ENCODE data around the gene TSNAX. TPM values are rescaled to one million over a fixed set of nuclear protein-coding genes. Genes with fewer than 3 reads are reported as not detected.

The TSNAX gene
- total and polyA plus RNA-seq, 9 of the 15 experiments (the other 6 are each of a cell fraction or from before 2014, with no cell fraction given) = 33.8 to 102 (median 61.2) TPM

GRCh38 chr1:231534703-231535159 is 6.3 kb downstream of the TSNAX start (continued):
- no peak for TF ChIP-seq ZSCAN32 (CRISPR knock-in tag; IDR thresholded peaks at IDR 0.05)
- TF ChIP-seq RNF219 (CRISPR knock-in tag; IDR thresholded peaks at IDR 0.05) = no peak
- TF ChIP-seq ZNF23 (CRISPR knock-in tag; IDR thresholded peaks at IDR 0.05) = no peak

- H2AFZ ChIP-seq (ENCODE audit: low read depth, low read length) = no peak overlapping the region
- in situ Hi-C loops (cut with MboI) (no loop called here), intact Hi-C loops (cut with micrococcal nuclease) (no loop called here)
- no peaks in the 10 kb centered on the region for H3K9me3 ChIP-seq (replicated peaks; ENCODE audit: control insufficient read depth, insufficient read depth, low read depth, low read length)
- H3K4me1 ChIP-seq (replicated peaks in 1 of 2; ENCODE audit: control insufficient read depth in 2 of 2, insufficient read depth in 2 of 2, low read length in 2 of 2) = peaks cover under 1 to 2% of the 10 kb centered on the region in 2 experiments; a peak in 2 of 5 replicates
- no peak for ATAC-seq
- BruUV-seq (replicated peaks) = no TSS peak
- H3K9me1 ChIP-seq (ENCODE audit: control insufficient read depth, insufficient read depth, low read length) = no peaks in the 10 kb centered on the region
- no peak for DNase-seq (ENCODE audit: extremely low read depth in 1 of 4, low spot score in 3 of 4)
- CTCF ChIA-PET (ENCODE audit: low intra/inter-chr PET ratio) = no interaction called here
- no peak for FAIRE-seq
- H4K20me1 ChIP-seq (replicated peaks; ENCODE audit: control insufficient read depth, insufficient read depth, low read length) = no peaks in the 10 kb centered on the region
- peaks cover 89% of the 10 kb centered on the region for H3K36me3 ChIP-seq (ENCODE audit: control insufficient read depth, insufficient read depth, low read length)
- no peak overlapping the region for H3K4me2 ChIP-seq (ENCODE audit: insufficient read depth, low read length)
- H3K79me2 ChIP-seq (ENCODE audit: control insufficient read depth, insufficient read depth, low read length) = peaks cover 70% of the 10 kb centered on the region
- no peak overlapping the region for H3K4me3 ChIP-seq
- WGBS (ENCODE audit: insufficient coverage, low coverage, missing lambda C conversion rate) = 94% methylated on average over 2 of the region's 2 CpGs
- no peak overlapping the region for H3K27ac ChIP-seq (ENCODE audit: extremely low read depth, low read depth, low read length)
- H3K27me3 ChIP-seq (ENCODE audit: control insufficient read depth in 2 of 2, insufficient read depth in 2 of 2, low read length in 2 of 2) = no peaks in the 10 kb centered on the region
- POLR2A ChIA-PET = no interaction called here
- no peak overlapping the region for H3K9ac ChIP-seq (ENCODE audit: insufficient read depth in 1 of 2, low read depth in 2 of 2, low read length in 2 of 2)
- TF ChIP-seq MAFG (tag; conservative IDR thresholded peaks at IDR 0.05) (peak; percentile 38; the same call in 1 of the 2 replicates), HDAC2 (IDR thresholded peaks at IDR 0.05) (no peak), C11orf30 (IDR thresholded peaks at IDR 0.05; ENCODE audit: low read depth) (peak; percentile 69), MAFF (IDR thresholded peaks at IDR 0.05; ENCODE audit: low read length) (peak; percentile 30; the same call in 1 of the 2 replicates), ZNF316 (IDR thresholded peaks at IDR 0.05) (peak; percentile 93), MAFK (IDR thresholded peaks at IDR 0.05; ENCODE audit: low read length) (peak; percentile 40; the same call in 1 of the 2 replicates)
These were observed 7.6 kb downstream of the TSNAX start for GRCh38 chr1:231536099-231536498.
